Thyroid gland (tissue), 4 donors: ENCODE measurements around the gene ZNF429. TPM values are rescaled to one million over a fixed set of nuclear protein-coding genes. Genes with fewer than 3 reads are reported as not detected.
A peak's percentile ranks its signal among the peaks of the same experiment; 100 is the strongest.

Experiments used
- DNase-seq, 2 donors: peaks; one replicate each; pipeline ENCODE4 v3.0.0-alpha.2; 2019
- H3K27ac ChIP-seq, 3 donors: fragments of 200-600 bp; sonication (generic); 1 replicate in 2 of 3; 2 replicates in 1 of 3; pipeline ENCODE4 v1.5.1; 2016 to 2019; ENCODE audit warnings: mild to moderate bottlenecking in 1 of 3, moderate library complexity in 1 of 3
- H3K27me3 ChIP-seq: fragments of 200-600 bp; sonication (generic); one replicate; pipeline ENCODE4 v1.5.1; 2019
- H3K36me3 ChIP-seq, 2 donors: fragments of 200-600 bp; sonication (generic); one replicate each; pipeline ENCODE4 v1.5.1; 2016 to 2019
- H3K4me1 ChIP-seq, 2 donors: fragments of 200-600 bp; sonication (generic); one replicate each; pipeline ENCODE4 v1.5.1; 2017 to 2019
- H3K4me3 ChIP-seq, 3 donors: fragments of 200-600 bp; sonication (generic); replicated peaks in 1 of 3; 1 replicate in 2 of 3; 2 replicates in 1 of 3; pipeline ENCODE4 v1.5.1; 2016; ENCODE audit warnings: mild to moderate bottlenecking in 1 of 3
- H3K9me3 ChIP-seq: fragments of 200-600 bp; sonication (generic); one replicate; pipeline ENCODE4 v1.5.1; 2017
- POLR2A ChIP-seq, 2 donors: fragments of 450-650 bp; IDR thresholded peaks; one replicate each; pipeline ENCODE4 v1.6.1; 2017; ENCODE audit warnings: antibody characterized with exemption in 2 of 2, mild to moderate bottlenecking in 2 of 2, moderate library complexity in 1 of 2
- WGBS, 2 donors: methylation state at CpG; one replicate each; pipeline ENCODE4 v1.1.5; 2017; 5-methylcytosine and 5-hydroxymethylcytosine counted together
- intact Hi-C: fragments of 100-400 bp; cut with DNase I; formaldehyde crosslinking; loops from one replicate; pipeline ENCODE4 v1.15.1; 2023
- total RNA-seq, 4 donors: library from RNA; depleted of rRNA; stranded (reverse); fragments of >200 nt; gene quantifications; one replicate each; pipeline ENCODE4 v1.2.3, GENCODE V29; 2016
- TF ChIP-seq, protein P1 (sequence below), 6 experiments: fragments of 200-600 bp in 3 of 6; fragments of 450-650 bp in 3 of 6; sonication (generic) in 3 of 6; IDR thresholded peaks; one replicate each; pipeline ENCODE4 v1.5.1; 2016 to 2019; ENCODE audit warnings: antibody characterized with exemption in 6 of 6, mild to moderate bottlenecking in 2 of 6, inconsistent platforms in 1 of 6, moderate library complexity in 1 of 6

Gene ZNF429
- total RNA-seq, 4 donors from 2014 or later: 21.4 to 41.5 (median 36.6) TPM

DNA sequence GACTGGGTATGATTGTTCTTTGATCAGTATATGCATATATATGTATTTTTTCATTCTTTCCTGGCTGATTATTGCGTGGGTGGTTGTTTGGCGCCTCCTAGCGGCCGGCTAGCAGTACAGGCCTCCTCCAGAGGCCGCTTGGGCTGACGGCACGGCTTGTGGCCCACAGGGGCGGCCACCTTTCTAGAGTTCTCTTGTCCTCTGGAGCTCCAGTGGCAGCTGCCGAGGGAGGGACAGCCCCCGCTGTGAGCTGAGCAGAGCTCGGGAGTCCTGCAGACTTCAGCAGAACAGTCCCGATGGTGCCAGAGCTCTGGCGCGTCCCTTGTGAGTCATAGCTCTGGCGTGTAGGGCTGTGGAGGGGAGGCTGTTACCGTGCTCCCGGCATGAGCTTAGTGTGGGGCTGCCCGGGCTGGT, 22.5 kb upstream of the ZNF429 start:
- Histone ChIP-seq H3K27ac (no peak overlapping the region), H3K27me3 (no peaks in the 10 kb centered on the region), H3K4me1 (peaks cover 0 to 3% of the 10 kb centered on the region in 2 donors), H3K9me3 (no peaks in the 10 kb centered on the region), H3K4me3 (no peak overlapping the region), H3K36me3 (no peaks in the 10 kb centered on the region)
- TF ChIP-seq, protein P1, sequence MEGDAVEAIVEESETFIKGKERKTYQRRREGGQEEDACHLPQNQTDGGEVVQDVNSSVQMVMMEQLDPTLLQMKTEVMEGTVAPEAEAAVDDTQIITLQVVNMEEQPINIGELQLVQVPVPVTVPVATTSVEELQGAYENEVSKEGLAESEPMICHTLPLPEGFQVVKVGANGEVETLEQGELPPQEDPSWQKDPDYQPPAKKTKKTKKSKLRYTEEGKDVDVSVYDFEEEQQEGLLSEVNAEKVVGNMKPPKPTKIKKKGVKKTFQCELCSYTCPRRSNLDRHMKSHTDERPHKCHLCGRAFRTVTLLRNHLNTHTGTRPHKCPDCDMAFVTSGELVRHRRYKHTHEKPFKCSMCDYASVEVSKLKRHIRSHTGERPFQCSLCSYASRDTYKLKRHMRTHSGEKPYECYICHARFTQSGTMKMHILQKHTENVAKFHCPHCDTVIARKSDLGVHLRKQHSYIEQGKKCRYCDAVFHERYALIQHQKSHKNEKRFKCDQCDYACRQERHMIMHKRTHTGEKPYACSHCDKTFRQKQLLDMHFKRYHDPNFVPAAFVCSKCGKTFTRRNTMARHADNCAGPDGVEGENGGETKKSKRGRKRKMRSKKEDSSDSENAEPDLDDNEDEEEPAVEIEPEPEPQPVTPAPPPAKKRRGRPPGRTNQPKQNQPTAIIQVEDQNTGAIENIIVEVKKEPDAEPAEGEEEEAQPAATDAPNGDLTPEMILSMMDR (IDR thresholded peaks at IDR 0.05): peak; percentile 65 to 86 (median 74)
- no peak for TF ChIP-seq POLR2A (IDR thresholded peaks at IDR 0.05)
- WGBS, 2 donors: 26 to 67% methylated on average over 8 to 10 of the region's 18 CpGs
- peak; percentile 40 to 66 for DNase-seq
- intact Hi-C loops: loop anchor here (10.0 kb wide), 1 partner anchor 278 kb away; no protein-coding TSS in a partner anchor

GRCh38 chr19:21483589-21484170, 21.7 kb upstream of the ZNF429 start:
- Histone ChIP-seq H3K27me3 (no peaks in the 10 kb centered on the region), H3K27ac (no peak overlapping the region), H3K9me3 (no peaks in the 10 kb centered on the region), H3K4me1 (peaks cover 0 to 3% of the 10 kb centered on the region in 2 donors), H3K4me3 (no peak overlapping the region), H3K36me3 (no peaks in the 10 kb centered on the region)
- intact Hi-C loops: loop anchor here (10.0 kb wide), 1 partner anchor 279 kb away; no protein-coding TSS in a partner anchor
- TF ChIP-seq POLR2A (IDR thresholded peaks at IDR 0.05): no peak
- TF ChIP-seq, protein P1 (IDR thresholded peaks at IDR 0.05): peak in 4 of 6 experiments; percentile 43 to 71 (median 58)
- DNase-seq: peak; percentile 40 to 60
- 76 to 79% methylated on average over 21 to 39 of the region's 43 CpGs for WGBS, 2 donors

DNA sequence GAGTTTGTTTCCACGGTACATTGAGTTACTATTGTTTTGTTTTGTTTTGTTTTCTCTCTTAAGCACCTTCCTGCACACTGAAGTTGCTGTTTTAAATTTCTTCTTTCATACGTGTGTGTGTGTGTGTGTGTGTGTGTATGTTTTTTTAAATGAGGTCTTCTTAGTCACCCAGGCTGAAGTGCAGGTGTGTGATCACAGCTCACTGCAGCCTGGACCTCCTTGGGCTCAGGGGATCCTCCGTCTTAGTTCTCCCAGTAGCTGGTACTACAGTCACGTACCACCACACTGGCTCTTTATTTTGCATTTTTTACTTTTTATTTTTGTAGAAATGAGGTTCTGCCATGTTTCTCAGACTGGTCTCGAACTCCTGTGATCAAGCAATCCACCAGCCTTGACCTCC, 20.8 kb upstream of the ZNF429 start:
- no peak for TF ChIP-seq POLR2A (IDR thresholded peaks at IDR 0.05)
- TF ChIP-seq, protein P1 (IDR thresholded peaks at IDR 0.05): no peak
- no peak overlapping the region for H3K4me3 ChIP-seq
- H3K27me3 ChIP-seq: no peaks in the 10 kb centered on the region
- WGBS, 2 donors: 47 to 50% methylated on average over 5 of the region's 5 CpGs
- peak; percentile 52 to 63 for DNase-seq
- intact Hi-C loops: loop anchor here (10.0 kb wide), 1 partner anchor 280 kb away; no protein-coding TSS in a partner anchor
- H3K27ac ChIP-seq: no peak overlapping the region
- no peaks in the 10 kb centered on the region for H3K36me3 ChIP-seq
- no peaks in the 10 kb centered on the region for H3K9me3 ChIP-seq
- peaks cover 0 to 3% of the 10 kb centered on the region in 2 donors for H3K4me1 ChIP-seq

DNA sequence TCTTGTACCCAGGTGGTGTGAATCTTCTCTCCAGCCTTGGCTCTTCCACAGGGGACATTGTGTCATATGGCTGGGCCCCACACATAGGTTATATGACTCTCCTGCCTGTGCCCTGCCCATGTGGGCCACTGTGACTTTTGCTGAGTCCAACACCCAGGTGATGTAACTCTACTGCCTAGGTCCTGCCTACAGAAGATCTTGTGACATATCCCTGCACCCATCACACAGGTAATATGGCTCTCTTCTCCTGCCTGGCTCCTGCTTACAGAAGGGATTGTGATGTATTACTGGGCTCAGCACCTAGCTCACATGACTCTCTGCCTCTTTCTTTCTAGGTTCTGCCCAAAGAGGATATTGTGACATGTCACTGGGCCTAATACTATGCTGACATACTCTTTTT, 19.5 kb upstream of the ZNF429 start:
- Histone ChIP-seq H3K4me1 (peaks cover 0 to 3% of the 10 kb centered on the region in 2 donors), H3K27me3 (no peaks in the 10 kb centered on the region), H3K9me3 (no peaks in the 10 kb centered on the region), H3K27ac (no peak overlapping the region), H3K36me3 (no peaks in the 10 kb centered on the region), H3K4me3 (no peak overlapping the region)
- intact Hi-C loops: loop anchor here (10.0 kb wide), 1 partner anchor 281 kb away; no protein-coding TSS in a partner anchor
- TF ChIP-seq, protein P1 (IDR thresholded peaks at IDR 0.05): no peak
- no peak for TF ChIP-seq POLR2A (IDR thresholded peaks at IDR 0.05)
- no peak for DNase-seq

GRCh38 chr19:21487969-21488368, 17.4 kb upstream of the ZNF429 start:
- no peak overlapping the region for H3K4me3 ChIP-seq
- peaks cover 0 to 3% of the 10 kb centered on the region in 2 donors for H3K4me1 ChIP-seq
- intact Hi-C loops: loop anchor here (10.0 kb wide), 1 partner anchor 283 kb away; no protein-coding TSS in a partner anchor
- no peak for DNase-seq
- no peaks in the 10 kb centered on the region for H3K9me3 ChIP-seq
- no peak for TF ChIP-seq POLR2A (IDR thresholded peaks at IDR 0.05)
- TF ChIP-seq, protein P1 (IDR thresholded peaks at IDR 0.05): no peak
- 100% methylated on average over 1 of the region's 1 CpG; no CpG with 5 or more reads in 1 of the 2 donors for WGBS, 2 donors
- no peaks in the 10 kb centered on the region for H3K36me3 ChIP-seq
- H3K27ac ChIP-seq: no peak overlapping the region
- no peaks in the 10 kb centered on the region for H3K27me3 ChIP-seq
